ENCODE measurements around the gene FUT4.
"Not testable (repeated sequence)": the region's sequence is repeated elsewhere in the genome, so short reads cannot be mapped to it uniquely, and the experiment has no call there.

Gene FUT4

DNA sequence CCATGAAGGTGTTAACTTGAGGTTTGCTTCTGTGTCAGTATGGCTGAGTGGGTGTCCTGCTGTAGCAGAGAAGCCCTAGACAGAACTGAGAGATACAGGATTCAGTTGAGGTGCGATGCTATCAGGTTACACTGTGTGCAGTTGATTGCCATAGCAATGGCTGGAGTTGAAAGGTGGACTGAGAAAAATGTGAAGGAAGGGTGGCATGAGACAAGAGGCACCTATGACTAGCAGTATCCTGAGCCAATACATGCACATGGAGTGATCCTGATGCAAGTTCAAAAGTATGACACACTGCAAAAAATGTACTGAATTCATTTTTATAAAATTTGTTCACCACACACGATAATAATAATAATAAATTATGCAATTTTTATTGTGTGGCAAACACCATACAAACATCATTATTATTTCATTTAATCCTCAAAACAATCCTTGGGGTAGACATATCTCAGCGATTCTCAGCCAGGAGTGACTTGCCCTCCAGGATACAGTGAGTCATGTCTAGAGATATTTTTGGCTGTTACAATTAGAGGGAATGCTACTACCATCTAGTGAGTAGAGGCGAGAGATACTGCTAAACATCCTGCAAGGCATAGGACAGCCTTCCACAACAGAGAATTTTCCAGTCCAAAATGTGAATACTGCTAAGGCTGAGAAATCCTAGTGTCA, 19.6 kb downstream of the FUT4 start:
- Mint-ChIP-seq H3K36me3 (ENCODE audit: low read depth) (no peaks in the 10 kb centered on the region), H3K27ac (no peak overlapping the region), H3K4me3 (no peak overlapping the region), H3K4me1 (peaks cover 5% of the 10 kb centered on the region), H3K9me3 (no peaks in the 10 kb centered on the region), H3K27me3 (ENCODE audit: low read depth) (no peaks in the 10 kb centered on the region)
- TF ChIP-seq, protein P1, sequence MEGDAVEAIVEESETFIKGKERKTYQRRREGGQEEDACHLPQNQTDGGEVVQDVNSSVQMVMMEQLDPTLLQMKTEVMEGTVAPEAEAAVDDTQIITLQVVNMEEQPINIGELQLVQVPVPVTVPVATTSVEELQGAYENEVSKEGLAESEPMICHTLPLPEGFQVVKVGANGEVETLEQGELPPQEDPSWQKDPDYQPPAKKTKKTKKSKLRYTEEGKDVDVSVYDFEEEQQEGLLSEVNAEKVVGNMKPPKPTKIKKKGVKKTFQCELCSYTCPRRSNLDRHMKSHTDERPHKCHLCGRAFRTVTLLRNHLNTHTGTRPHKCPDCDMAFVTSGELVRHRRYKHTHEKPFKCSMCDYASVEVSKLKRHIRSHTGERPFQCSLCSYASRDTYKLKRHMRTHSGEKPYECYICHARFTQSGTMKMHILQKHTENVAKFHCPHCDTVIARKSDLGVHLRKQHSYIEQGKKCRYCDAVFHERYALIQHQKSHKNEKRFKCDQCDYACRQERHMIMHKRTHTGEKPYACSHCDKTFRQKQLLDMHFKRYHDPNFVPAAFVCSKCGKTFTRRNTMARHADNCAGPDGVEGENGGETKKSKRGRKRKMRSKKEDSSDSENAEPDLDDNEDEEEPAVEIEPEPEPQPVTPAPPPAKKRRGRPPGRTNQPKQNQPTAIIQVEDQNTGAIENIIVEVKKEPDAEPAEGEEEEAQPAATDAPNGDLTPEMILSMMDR (IDR thresholded peaks at IDR 0.05; ENCODE audit: unreplicated experiment in 3 of 3), result no peak

DNA sequence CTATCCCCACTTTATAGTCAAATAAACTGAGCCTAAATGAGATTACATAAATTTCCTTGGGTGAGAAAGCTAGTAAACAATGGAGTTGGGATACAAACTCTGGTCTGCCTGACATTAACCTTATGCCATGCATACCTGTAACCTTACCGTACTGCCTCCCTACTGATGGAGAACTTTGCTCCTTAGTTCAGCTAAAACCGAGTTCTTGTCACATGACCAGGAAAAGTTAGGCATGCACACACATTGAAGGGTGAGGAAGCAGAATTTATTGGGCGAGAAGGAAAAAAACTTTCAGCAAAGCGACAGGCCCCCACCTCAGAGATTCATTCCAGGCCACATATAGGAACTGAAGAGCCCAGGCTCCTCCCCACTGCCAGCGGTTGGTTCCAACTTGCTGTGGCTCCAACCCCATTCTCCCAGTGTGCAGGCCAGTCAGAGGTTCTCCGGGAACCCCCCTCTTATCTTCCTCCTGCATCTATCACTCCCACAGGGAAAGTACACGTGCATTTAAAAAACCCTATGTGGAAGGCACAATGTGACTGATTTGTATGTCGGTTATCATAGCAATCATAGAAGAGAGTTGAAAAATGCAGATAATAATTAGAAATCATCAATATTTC, 20.2 kb downstream of the FUT4 start:
- Mint-ChIP-seq H3K27ac (no peak overlapping the region), H3K36me3 (ENCODE audit: low read depth) (no peaks in the 10 kb centered on the region), H3K27me3 (ENCODE audit: low read depth) (no peaks in the 10 kb centered on the region), H3K9me3 (no peaks in the 10 kb centered on the region), H3K4me3 (no peak overlapping the region), H3K4me1 (peaks cover 5% of the 10 kb centered on the region)
- TF ChIP-seq, protein P1 (IDR thresholded peaks at IDR 0.05; ENCODE audit: unreplicated experiment in 3 of 3), result no peak

DNA sequence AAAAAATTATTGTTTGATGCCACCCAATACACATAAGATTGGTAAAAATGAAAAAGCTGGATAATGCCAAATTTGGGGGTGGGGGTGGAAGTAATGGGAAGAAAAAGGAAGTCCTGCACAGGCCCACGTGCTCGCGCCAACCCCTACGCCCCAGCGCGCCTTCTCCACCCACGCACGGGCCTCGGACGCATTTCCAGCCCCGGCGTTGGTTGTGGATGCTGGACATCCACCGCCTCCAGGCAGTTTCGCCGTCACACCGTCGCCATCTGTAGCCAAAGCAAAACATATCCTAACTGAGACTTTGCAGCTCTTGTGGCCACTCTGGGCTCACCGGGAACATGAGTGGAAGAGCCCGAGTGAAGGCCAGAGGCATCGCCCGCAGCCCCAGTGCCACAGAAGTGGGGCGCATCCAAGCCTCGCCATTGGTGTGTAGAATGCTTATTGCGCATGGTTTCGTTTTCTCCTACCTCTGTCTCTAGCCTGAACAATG, 23.5 kb downstream of the FUT4 start, which contains the start of gene PIWIL4:
TSS of gene PIWIL4 (plus strand) at position 188 of the 490 bp plus-strand sequence. CDS start at position 339, 151 bp downstream.
- Mint-ChIP-seq H3K4me1 (peaks cover 5% of the 10 kb centered on the region), H3K27ac (no peak within 1 kb of the TSS), H3K9me3 (no peaks in the 10 kb centered on the region), H3K4me3 (no peak within 1 kb of the TSS), H3K36me3 (ENCODE audit: low read depth) (no peaks in the 10 kb centered on the region), H3K27me3 (ENCODE audit: low read depth) (no peaks in the 10 kb centered on the region)
- TF ChIP-seq, protein P1 (IDR thresholded peaks at IDR 0.05; ENCODE audit: unreplicated experiment in 3 of 3), result no peak

DNA sequence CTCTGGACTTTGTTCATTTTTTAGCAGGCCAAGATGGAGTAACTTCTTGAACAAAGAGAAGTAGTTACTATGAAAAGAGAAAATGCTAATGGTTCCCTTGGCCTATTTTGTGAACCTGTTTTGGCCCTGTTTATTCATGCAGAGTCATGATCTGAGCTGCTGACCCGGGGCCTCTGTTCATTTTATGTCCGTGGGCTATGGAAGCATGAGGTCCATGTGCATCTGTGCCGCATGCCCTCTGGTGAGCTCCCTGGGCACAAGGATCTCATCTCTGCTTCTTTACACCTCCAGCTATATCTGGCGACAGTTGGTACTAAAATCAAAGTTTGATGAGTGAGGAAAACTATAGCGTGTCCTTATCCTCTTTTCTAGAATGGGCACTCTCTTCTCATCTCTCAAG, 24.5 kb downstream of the FUT4 start:
- H3K27ac Mint-ChIP-seq, result no peak overlapping the region
- H3K4me3 Mint-ChIP-seq, result no peak overlapping the region
- no peaks in the 10 kb centered on the region for H3K4me1 Mint-ChIP-seq
- peaks cover 5% of the 10 kb centered on the region for H3K9me3 Mint-ChIP-seq
- H3K36me3 Mint-ChIP-seq (ENCODE audit: low read depth), result no peaks in the 10 kb centered on the region
- TF ChIP-seq, protein P1 (IDR thresholded peaks at IDR 0.05; ENCODE audit: unreplicated experiment in 3 of 3), result no peak
- no peaks in the 10 kb centered on the region for H3K27me3 Mint-ChIP-seq (ENCODE audit: low read depth)

DNA sequence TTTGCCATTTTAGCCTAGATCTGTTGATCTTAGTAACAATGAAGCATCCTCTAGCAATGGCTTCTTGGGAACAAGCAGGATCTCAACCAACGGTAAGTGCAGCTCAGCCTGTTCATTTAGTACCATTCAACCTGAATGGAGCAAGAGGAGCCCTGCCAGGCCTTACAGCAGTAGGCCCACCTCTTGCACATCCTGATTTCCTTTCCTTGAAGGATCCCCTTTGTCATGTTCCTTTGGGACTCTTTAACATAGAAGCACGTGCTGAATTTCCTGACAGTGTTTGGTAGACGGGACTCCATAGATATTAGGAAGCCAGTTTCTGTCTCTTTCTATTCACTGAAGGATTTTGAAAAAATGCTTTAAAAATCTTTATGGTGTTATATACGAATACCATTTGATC, 25.0 kb downstream of the FUT4 start:
- Mint-ChIP-seq H3K27ac (no peak overlapping the region), H3K36me3 (ENCODE audit: low read depth) (no peaks in the 10 kb centered on the region), H3K4me1 (no peaks in the 10 kb centered on the region), H3K27me3 (ENCODE audit: low read depth) (no peaks in the 10 kb centered on the region), H3K4me3 (no peak overlapping the region), H3K9me3 (peaks cover 5% of the 10 kb centered on the region)
- TF ChIP-seq, protein P1 (IDR thresholded peaks at IDR 0.05; ENCODE audit: unreplicated experiment in 3 of 3), result no peak

DNA sequence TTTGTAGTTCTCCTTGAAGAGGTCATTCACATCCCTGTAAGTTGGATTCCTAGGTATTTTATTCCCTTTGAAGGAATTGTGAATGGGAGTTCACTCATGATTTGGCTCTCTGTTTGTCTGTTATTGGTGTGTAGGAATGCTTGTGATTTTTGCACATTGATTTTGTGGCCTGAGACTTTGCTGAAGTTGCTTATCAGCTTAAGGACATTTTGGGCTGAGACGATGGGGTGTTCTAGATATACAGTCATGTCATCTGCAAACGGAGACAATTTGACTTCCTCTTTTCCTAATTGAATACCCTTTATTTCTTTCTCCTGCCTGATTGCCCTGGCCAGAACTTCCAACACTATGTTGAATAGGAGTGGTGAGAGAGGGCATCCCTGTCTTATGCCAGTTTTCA, 29.3 kb downstream of the FUT4 start:
- not testable (repeated sequence) for H3K9me3 Mint-ChIP-seq; H3K27me3 Mint-ChIP-seq (ENCODE audit: low read depth); H3K27ac Mint-ChIP-seq; H3K4me1 Mint-ChIP-seq; H3K4me3 Mint-ChIP-seq; H3K36me3 Mint-ChIP-seq (ENCODE audit: low read depth)
